ENCODE measurements around the gene USF2. TPM values are rescaled to one million over a fixed set of nuclear protein-coding genes. Genes with fewer than 3 reads are reported as not detected.
A peak's percentile ranks its signal among the peaks of the same experiment; 100 is the strongest.

The USF2 gene
- total and polyA plus RNA-seq, 4 donors = 85.3 to 148 (median 104) TPM

DNA sequence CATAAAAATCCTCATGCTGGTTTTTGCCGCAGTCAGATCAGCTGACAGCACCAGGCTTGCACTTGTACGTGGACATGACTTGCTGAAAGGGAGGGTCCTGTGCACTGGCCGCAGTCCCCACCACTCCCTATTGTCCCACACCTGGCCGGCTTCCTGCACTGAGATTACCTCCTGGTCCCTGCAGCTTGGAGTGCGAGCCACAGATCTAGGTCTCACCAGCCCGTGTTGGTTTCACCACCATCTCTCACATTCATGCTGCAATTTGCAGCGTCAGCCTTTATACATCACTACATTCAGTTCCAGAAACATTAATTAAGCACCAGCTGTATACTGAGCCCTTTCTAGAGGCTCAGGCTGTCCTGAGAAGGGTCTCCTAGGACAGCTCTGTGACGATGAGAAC lies 45.3 kb downstream of the USF2 start:
- no peaks in the 10 kb centered on the region for H3K4me1 ChIP-seq (ENCODE audit: control insufficient read depth in 1 of 2, insufficient read depth in 2 of 2, low read length in 2 of 2)
- 84 to 86% methylated on average over 8 of the region's 8 CpGs for WGBS, 2 donors
- intact Hi-C loops (cut with DNase I) = no loop called here

DNA sequence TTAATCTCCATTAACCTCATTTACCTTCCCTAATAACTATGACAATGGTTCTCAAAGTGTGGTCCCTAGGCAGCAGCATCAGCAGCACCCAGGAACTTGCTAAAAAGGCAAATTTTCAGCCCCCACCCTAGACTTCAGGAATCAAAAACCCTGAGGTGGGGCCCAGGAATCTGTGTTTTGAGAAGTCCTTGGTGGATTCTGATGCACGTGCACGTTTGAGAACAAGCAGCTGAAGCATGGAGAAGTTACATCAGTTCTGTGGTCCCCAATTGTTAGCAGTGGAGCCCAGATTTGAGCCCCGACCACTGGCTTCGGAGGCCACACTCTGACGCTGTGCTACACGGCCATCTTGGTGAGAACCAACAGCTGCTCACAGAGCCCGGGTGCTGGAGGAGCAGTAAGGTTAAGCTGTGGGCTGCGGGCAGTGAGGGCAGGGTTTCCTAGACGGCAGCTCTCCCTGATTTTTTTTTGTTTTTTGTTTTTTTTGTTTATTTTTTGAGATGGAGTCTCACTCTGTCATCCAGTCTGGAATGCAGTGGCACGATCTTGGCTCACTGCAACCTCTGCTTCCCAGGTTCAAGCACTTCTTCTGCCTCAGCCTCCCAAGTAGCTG lies 46.2 kb downstream of the USF2 start:
- 73 to 82% methylated on average over 10 of the region's 10 CpGs for WGBS, 2 donors
- no peak for ATAC-seq (ENCODE audit: low FRiP score)
- no peak for DNase-seq
- no peaks in the 10 kb centered on the region for H3K4me1 ChIP-seq (ENCODE audit: control insufficient read depth in 1 of 2, insufficient read depth in 2 of 2, low read length in 2 of 2)
- no peaks in the 10 kb centered on the region for H3K36me3 ChIP-seq (ENCODE audit: control insufficient read depth in 1 of 2, insufficient read depth in 2 of 2, low read length in 1 of 2)
- intact Hi-C loops (cut with DNase I) = no loop called here
- H3K27ac ChIP-seq (ENCODE audit: low read depth in 1 of 2, low read length in 2 of 2) = no peak overlapping the region
- no peak overlapping the region for H3K4me3 ChIP-seq (ENCODE audit: low read length in 2 of 2)
- no peaks in the 10 kb centered on the region for H3K27me3 ChIP-seq (ENCODE audit: control insufficient read depth in 1 of 2, insufficient read depth in 2 of 2, low read length in 1 of 2)
- H3K9me3 ChIP-seq (ENCODE audit: control insufficient read depth, low read length) = no peaks in the 10 kb centered on the region

More for the DNA sequence above, 45.3 kb downstream of the USF2 start:
- Histone ChIP-seq H3K9me3 (ENCODE audit: control insufficient read depth, low read length) (no peaks in the 10 kb centered on the region), H3K27me3 (ENCODE audit: control insufficient read depth in 1 of 2, insufficient read depth in 2 of 2, low read length in 1 of 2) (no peaks in the 10 kb centered on the region), H3K4me3 (ENCODE audit: low read length in 2 of 2) (no peak overlapping the region), H3K27ac (ENCODE audit: low read depth in 1 of 2, low read length in 2 of 2) (no peak overlapping the region), H3K36me3 (ENCODE audit: control insufficient read depth in 1 of 2, insufficient read depth in 2 of 2, low read length in 1 of 2) (no peaks in the 10 kb centered on the region)
- DNase-seq (no peak), ATAC-seq (ENCODE audit: low FRiP score) (no peak)

DNA sequence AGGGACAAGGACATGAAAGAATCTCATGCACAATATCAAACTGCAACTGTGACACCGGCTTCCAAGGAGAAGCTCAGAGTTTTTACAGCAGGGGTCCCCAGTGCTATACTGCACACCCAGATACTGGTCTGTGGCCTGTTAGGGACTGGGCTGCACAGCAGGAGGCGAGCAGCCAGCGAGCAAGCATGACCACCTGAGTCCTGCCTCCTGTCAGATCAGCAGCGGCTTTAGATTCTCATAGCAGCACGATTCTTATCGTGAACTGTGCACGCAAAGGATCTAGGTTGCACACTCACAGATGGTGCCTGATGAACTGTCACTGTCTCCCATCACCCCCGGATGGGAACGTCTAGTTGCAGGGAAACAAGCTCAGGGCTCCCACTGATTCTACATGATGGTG lies 47.1 kb downstream of the USF2 start:
- H3K9me3 ChIP-seq (ENCODE audit: control insufficient read depth, low read length) = no peaks in the 10 kb centered on the region
- DNase-seq (no peak), ATAC-seq (ENCODE audit: low FRiP score) (no peak)
- H3K27me3 ChIP-seq (ENCODE audit: control insufficient read depth in 1 of 2, insufficient read depth in 2 of 2, low read length in 1 of 2) = no peaks in the 10 kb centered on the region
- intact Hi-C loops (cut with DNase I) = no loop called here
- no peaks in the 10 kb centered on the region for H3K4me1 ChIP-seq (ENCODE audit: control insufficient read depth in 1 of 2, insufficient read depth in 2 of 2, low read length in 2 of 2)
- no peak overlapping the region for H3K27ac ChIP-seq (ENCODE audit: low read depth in 1 of 2, low read length in 2 of 2)
- H3K4me3 ChIP-seq (ENCODE audit: low read length in 2 of 2) = no peak overlapping the region
- 76 to 78% methylated on average over 9 of the region's 9 CpGs for WGBS, 2 donors
- H3K36me3 ChIP-seq (ENCODE audit: control insufficient read depth in 1 of 2, insufficient read depth in 2 of 2, low read length in 1 of 2) = no peaks in the 10 kb centered on the region

DNA sequence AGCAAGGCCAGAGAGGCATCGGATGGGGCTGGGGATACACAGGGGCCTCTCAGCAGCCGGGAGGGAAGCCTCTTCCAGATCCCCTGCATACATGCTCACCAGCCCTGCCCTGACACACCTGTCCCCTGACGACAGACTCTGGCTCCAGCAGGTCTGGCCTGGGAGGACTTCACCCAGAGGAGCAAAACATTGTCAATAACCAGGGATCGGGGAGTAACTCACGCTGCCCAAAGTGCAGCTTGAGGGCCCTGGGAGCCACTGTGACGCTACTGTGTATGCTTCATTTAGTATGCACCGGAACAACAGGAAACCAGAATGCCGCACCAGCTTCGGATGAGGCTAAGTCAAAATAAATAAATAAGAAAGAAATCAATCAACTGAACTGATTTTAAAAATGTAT lies 47.8 kb downstream of the USF2 start:
- Histone ChIP-seq H3K27ac (ENCODE audit: low read depth in 1 of 2, low read length in 2 of 2) (no peak overlapping the region), H3K4me1 (ENCODE audit: control insufficient read depth in 1 of 2, insufficient read depth in 2 of 2, low read length in 2 of 2) (no peaks in the 10 kb centered on the region), H3K9me3 (ENCODE audit: control insufficient read depth, low read length) (no peaks in the 10 kb centered on the region), H3K4me3 (ENCODE audit: low read length in 2 of 2) (no peak overlapping the region), H3K27me3 (ENCODE audit: control insufficient read depth in 1 of 2, insufficient read depth in 2 of 2, low read length in 1 of 2) (no peaks in the 10 kb centered on the region), H3K36me3 (ENCODE audit: control insufficient read depth in 1 of 2, insufficient read depth in 2 of 2, low read length in 1 of 2) (no peaks in the 10 kb centered on the region)
- intact Hi-C loops (cut with DNase I) = no loop called here
- WGBS, 2 donors = 73 to 78% methylated on average over 9 of the region's 9 CpGs
- DNase-seq (no peak), ATAC-seq (ENCODE audit: low FRiP score) (no peak)

DNA sequence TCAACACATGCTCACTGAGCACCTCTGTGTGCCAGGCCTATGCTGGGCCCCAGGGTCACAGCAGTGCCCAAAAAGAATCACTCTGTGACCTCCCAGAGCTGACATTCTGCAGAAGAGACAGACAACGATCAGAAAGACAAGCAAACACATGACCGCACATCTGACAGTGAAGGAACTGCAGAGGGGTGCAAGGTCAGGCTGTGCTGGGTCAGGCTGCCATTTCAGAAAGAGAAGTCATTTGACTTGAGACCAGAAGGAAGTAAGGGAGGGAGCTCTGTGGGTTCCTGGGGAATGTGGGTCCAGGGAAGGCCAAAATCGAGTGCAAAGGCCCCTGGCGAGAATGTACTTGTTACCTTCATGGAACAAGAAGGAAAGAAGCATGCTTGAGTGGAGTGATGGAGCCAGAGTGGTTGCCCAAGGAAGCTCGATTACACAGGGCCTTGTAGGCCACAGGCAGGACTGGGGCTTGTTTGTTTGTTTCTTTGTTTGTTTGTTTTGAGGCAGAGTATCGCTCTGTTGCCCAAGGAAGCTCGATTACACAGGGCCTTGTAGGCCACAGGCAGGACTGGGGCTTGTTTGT lies 48.8 kb downstream of the USF2 start:
- Histone ChIP-seq H3K9me3 (ENCODE audit: control insufficient read depth, low read length) (no peaks in the 10 kb centered on the region), H3K4me3 (ENCODE audit: low read length in 2 of 2) (no peak overlapping the region), H3K27me3 (ENCODE audit: control insufficient read depth in 1 of 2, insufficient read depth in 2 of 2, low read length in 1 of 2) (no peaks in the 10 kb centered on the region), H3K27ac (ENCODE audit: low read depth in 1 of 2, low read length in 2 of 2) (no peak overlapping the region), H3K36me3 (ENCODE audit: control insufficient read depth in 1 of 2, insufficient read depth in 2 of 2, low read length in 1 of 2) (no peaks in the 10 kb centered on the region), H3K4me1 (ENCODE audit: control insufficient read depth in 1 of 2, insufficient read depth in 2 of 2, low read length in 2 of 2) (no peaks in the 10 kb centered on the region)
- intact Hi-C loops (cut with DNase I) = no loop called here
- WGBS, 2 donors = 70 to 73% methylated on average over 7 of the region's 7 CpGs
- DNase-seq = no peak
- no peak for ATAC-seq (ENCODE audit: low FRiP score)

DNA sequence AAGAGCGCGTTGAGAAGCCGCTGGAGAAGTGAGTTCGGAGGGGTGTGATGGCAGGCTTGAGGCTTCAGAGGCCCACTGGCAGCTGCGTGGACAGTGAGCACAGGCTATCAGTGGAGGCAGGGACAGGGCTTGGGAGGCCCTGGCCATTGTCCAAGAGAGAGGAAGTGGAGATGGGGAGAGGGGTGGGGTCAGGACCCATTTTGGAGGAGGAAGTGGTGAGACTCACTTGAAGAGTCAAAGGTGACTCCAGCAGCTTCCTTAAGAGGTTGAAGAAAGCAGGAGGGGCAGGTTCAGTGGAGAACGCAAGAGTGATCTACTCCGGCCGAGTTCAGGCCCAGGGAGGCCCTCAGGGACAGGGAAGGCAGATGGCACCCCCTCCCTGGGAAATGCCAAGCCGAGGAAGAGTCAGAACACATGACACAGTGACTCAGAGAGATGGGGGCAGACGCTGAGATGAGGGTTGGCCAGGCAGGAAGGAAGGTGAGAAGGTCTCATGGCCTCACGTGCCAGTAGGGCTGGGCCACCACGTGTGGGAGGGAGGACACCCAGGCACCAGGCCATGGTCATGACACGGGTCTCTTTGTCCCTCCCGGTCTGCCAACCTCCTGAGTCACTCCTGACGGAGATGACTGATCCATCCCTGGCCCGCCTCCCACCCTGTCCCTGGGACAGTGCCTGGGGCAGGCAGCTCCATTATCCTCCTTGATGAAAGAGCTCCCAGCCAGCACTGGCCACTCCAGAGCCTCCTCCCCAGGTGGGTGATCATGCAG lies 50.1 kb downstream of the USF2 start:
- Histone ChIP-seq H3K27me3 (ENCODE audit: control insufficient read depth in 1 of 2, insufficient read depth in 2 of 2, low read length in 1 of 2) (no peaks in the 10 kb centered on the region), H3K9me3 (ENCODE audit: control insufficient read depth, low read length) (no peaks in the 10 kb centered on the region), H3K4me1 (ENCODE audit: control insufficient read depth in 1 of 2, insufficient read depth in 2 of 2, low read length in 2 of 2) (no peaks in the 10 kb centered on the region), H3K4me3 (ENCODE audit: low read length in 2 of 2) (no peak overlapping the region), H3K27ac (ENCODE audit: low read depth in 1 of 2, low read length in 2 of 2) (no peak overlapping the region), H3K36me3 (ENCODE audit: control insufficient read depth in 1 of 2, insufficient read depth in 2 of 2, low read length in 1 of 2) (no peaks in the 10 kb centered on the region)
- intact Hi-C loops (cut with DNase I) = no loop called here
- WGBS, 2 donors = 63 to 64% methylated on average over 16 of the region's 16 CpGs
- ATAC-seq (ENCODE audit: low FRiP score) = peak; percentile 64
- peak; percentile 79 to 82 for DNase-seq

DNA sequence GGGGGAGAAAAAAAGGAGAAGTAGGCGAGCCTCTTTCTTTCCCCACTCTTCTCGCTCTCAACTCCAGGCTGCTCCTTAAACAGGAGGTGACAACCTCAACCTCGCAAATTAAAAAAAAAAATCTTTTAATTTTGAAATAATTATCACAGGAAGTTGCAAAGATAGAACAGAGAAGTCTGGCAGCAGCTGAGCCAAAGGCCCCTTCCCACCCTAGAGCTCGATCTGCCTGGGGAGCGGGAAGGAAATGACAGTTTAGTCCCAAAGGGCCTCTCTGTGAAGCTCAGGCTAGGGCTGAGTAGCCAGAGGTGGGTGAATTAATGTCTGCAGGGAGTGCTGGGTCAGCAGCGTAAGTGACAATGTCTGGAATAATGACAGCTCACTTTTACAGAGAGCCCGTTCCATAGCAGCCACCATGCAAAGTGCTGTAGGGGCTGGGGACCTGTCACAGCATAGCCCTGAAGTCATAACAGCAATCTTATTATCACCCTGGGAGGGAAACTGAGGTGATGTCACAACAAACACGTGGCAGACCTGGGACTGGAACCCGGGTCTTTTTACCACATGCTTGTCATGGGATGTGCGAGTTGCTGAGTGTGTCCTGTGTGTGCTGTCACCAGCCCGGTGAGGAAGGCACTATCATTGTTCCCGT lies 51.4 kb downstream of the USF2 start:
- H3K4me1 ChIP-seq (ENCODE audit: control insufficient read depth in 1 of 2, insufficient read depth in 2 of 2, low read length in 2 of 2) = no peaks in the 10 kb centered on the region
- no peak overlapping the region for H3K4me3 ChIP-seq (ENCODE audit: low read length in 2 of 2)
- ATAC-seq (ENCODE audit: low FRiP score) (no peak), DNase-seq (no peak)
- H3K27ac ChIP-seq (ENCODE audit: low read depth in 1 of 2, low read length in 2 of 2) = no peak overlapping the region
- H3K27me3 ChIP-seq (ENCODE audit: control insufficient read depth in 1 of 2, insufficient read depth in 2 of 2, low read length in 1 of 2) = no peaks in the 10 kb centered on the region
- intact Hi-C loops (cut with DNase I) = no loop called here
- 53 to 59% methylated on average over 12 of the region's 12 CpGs for WGBS, 2 donors
- no peaks in the 10 kb centered on the region for H3K36me3 ChIP-seq (ENCODE audit: control insufficient read depth in 1 of 2, insufficient read depth in 2 of 2, low read length in 1 of 2)
- H3K9me3 ChIP-seq (ENCODE audit: control insufficient read depth, low read length) = no peaks in the 10 kb centered on the region

DNA sequence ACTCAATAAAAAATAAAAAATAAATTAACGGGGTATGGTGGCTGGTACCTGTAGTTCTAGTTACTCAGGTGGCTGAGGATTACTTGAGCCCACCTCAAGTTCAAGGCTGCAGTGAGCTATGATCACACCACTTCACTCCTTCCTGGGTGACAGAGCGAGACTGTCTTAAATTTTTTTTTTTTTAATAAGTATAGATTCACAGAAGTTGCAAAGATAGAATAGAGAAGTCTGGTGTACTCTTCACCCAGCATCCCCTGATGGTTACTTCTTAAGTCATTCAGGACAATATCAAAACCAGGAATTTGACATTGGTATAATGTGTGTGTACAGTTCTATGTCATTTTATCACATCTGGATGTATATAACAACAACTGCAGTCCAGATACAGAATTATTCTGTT lies 52.5 kb downstream of the USF2 start:
- no peak for ATAC-seq (ENCODE audit: low FRiP score)
- Histone ChIP-seq H3K4me1 (ENCODE audit: control insufficient read depth in 1 of 2, insufficient read depth in 2 of 2, low read length in 2 of 2) (no peaks in the 10 kb centered on the region), H3K36me3 (ENCODE audit: control insufficient read depth in 1 of 2, insufficient read depth in 2 of 2, low read length in 1 of 2) (no peaks in the 10 kb centered on the region), H3K9me3 (ENCODE audit: control insufficient read depth, low read length) (no peaks in the 10 kb centered on the region), H3K27me3 (ENCODE audit: control insufficient read depth in 1 of 2, insufficient read depth in 2 of 2, low read length in 1 of 2) (no peaks in the 10 kb centered on the region), H3K4me3 (ENCODE audit: low read length in 2 of 2) (no peak overlapping the region), H3K27ac (ENCODE audit: low read depth in 1 of 2, low read length in 2 of 2) (no peak overlapping the region)
- WGBS, 2 donors = 88% methylated on average over 2 of the region's 2 CpGs
- no peak for DNase-seq
- intact Hi-C loops (cut with DNase I) = no loop called here

Data from aorta (tissue), 5 donors.